CD4-positive, alpha-beta T cell treated with Interleukin-4 for 4 hours (primary cell): Measurements from ENCODE around the gene PMVK.

Source experiments
- DNase-seq: peaks from one replicate; pipeline ENCODE4 v3.0.0-alpha.2; 2020

Gene PMVK

DNA sequence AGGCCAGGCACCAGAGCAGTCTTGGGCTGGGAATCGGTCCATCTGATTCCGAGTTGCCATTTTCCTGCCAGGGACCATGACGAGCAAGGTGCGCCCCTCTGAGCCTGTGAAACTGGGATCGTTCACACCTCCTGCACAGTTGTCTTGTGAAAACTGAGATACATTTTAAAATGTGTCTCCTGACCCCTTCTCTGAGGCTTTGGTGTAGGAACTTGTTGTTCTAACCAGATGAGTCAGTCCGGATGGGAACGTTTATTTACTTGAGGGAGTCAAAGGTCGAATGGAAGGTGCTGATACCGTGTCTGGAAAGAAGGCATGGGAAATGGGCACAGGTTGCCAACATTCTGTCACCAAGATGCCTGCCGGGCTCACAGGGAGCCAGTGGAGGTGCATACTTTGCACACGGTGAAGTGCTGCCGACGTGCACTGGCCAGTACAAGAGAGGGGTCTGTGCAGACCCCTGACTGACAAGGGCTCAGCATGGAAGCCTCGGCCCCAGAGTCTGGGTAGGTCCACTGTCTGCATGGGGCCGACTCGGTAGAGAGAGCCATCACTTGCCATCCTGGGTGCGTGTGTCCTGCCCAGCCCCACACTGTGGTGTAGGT, 59.0 kb downstream of the PMVK start:
- DNase-seq: no peak

DNA sequence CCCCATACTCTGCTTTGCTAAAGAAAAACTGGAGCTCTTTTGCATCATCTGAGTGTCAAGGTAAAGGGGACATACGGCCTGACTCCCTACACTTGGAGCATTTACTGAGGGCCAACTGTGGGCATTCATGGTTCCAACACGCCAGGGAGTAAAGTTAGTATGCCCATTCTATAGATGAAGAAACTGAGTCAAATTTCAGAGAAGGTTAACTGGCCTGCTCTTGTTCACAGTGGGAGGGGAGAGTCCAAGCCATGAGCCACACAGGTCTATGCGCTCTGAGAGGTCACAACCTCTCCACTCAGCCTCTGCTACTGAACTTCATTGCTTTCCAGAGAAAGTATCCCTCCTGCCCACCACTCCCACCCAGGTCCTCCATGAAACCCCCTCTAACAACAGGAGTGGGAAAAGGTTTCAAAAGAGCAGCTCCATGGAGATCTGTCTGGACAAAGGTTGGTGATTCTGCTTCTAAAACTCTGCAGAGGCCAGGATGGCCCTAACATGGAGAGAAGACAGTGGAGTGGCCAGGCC, 59.6 kb downstream of the PMVK start:
- no peak for DNase-seq
